Measurements from ENCODE around the gene C19orf73. TPM values are rescaled to one million over a fixed set of nuclear protein-coding genes. Genes with fewer than 3 reads are reported as not detected.
"Not testable (repeated sequence)": the region's sequence is repeated elsewhere in the genome, so short reads cannot be mapped to it uniquely, and the experiment has no call there.

Gene C19orf73
- total and polyA plus RNA-seq, 8 donors: 1.4 to 9.8 (median 1.8) TPM

DNA sequence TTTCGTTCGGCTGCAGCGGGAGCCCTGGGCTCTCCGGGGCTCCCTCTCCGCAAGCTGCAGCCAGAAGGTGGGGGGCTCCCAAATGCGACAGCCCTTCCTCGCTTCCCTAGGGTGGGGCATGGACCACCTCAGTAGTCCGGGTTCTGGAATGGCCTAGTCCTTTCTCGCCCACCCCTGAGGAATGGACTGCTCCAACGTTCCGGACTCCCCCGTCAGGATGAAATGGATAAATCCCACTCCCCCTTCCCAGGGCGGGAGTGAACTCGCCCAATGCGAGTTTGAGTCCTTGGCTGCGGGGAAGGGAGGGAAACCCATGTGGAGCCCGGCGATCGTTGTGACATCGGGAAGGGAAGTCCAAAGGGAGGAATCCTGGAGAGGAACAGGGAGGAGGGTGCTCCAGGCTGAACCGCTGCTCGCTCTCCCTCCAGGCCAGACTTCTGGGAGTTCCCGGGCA, 30.7 kb upstream of the C19orf73 start:
- ATAC-seq: peak; percentile 34 to 63 (median 57)
- DNase-seq: peak in 4 of 6 donors; percentile 69 to 84 (median 76)
- H3K27ac ChIP-seq: peak overlapping the region; percentile 60 to 80 (median 73)
- no peaks in the 10 kb centered on the region for H3K27me3 ChIP-seq
- H3K4me1 ChIP-seq: peaks cover 6 to 11% (median 7%) of the 10 kb centered on the region in 3 donors
- TF ChIP-seq, protein P1, sequence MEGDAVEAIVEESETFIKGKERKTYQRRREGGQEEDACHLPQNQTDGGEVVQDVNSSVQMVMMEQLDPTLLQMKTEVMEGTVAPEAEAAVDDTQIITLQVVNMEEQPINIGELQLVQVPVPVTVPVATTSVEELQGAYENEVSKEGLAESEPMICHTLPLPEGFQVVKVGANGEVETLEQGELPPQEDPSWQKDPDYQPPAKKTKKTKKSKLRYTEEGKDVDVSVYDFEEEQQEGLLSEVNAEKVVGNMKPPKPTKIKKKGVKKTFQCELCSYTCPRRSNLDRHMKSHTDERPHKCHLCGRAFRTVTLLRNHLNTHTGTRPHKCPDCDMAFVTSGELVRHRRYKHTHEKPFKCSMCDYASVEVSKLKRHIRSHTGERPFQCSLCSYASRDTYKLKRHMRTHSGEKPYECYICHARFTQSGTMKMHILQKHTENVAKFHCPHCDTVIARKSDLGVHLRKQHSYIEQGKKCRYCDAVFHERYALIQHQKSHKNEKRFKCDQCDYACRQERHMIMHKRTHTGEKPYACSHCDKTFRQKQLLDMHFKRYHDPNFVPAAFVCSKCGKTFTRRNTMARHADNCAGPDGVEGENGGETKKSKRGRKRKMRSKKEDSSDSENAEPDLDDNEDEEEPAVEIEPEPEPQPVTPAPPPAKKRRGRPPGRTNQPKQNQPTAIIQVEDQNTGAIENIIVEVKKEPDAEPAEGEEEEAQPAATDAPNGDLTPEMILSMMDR (IDR thresholded peaks at IDR 0.05): no peak
- intact Hi-C loops (cut with DNase I): no loop called here
- no peaks in the 10 kb centered on the region for H3K36me3 ChIP-seq
- H3K9me3 ChIP-seq: no peaks in the 10 kb centered on the region
- H3K4me3 ChIP-seq: peak overlapping the region; percentile 42 to 82 (median 56)
- WGBS, 2 donors: 0% methylated on average over 23 of the region's 23 CpGs
- no peak for FAIRE-seq

DNA sequence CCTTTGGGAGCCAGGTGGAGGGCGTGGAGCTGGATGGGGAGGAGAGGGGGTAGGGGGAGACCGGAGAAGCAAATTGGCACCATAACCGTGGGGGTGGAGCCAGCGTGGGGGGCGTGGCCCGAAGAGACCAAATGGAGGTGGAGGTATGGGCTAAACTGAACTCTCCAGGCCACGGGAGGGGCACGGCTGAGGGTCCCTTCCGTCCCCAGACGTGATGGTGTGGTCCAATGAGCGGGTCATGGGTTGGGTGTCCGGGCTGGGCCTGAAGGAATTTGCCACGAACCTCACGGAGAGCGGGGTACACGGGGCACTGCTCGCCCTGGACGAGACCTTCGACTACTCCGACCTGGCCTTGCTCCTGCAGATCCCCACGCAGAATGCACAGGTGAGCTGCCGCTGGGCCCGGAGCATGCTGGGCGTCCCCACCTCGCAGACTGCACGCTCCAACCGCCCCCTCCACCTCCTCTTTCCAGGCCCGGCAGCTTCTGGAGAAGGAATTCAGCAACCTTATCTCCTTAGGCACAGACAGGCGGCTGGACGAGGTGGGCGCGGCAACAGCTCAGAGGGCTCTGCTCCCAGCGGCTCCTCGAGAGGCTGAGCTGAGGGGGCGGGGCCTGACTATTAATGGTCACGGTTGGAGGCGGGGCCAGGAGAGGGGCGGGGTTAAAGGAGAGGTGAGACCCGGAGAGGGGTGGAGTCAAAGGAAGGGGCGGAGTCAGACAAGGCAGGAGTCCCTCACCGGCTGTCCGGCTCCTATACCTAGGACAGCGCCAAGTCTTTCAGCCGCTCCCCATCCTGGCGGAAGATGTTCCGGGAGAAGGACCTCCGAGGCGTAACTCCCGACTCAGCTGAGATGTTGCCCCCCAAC, 30.1 kb upstream of the C19orf73 start:
- Histone ChIP-seq H3K36me3 (no peaks in the 10 kb centered on the region), H3K27ac (peak overlapping the region; percentile 60 to 80 (median 73)), H3K4me1 (peaks cover 6 to 11% (median 7%) of the 10 kb centered on the region in 3 donors), H3K4me3 (peak overlapping the region; percentile 42 to 82 (median 56)), H3K27me3 (no peaks in the 10 kb centered on the region), H3K9me3 (no peaks in the 10 kb centered on the region)
- WGBS, 2 donors: 2 to 4% methylated on average over 43 to 49 of the region's 49 CpGs
- FAIRE-seq (no peak), ATAC-seq (peak; percentile 74 to 84 (median 78)), DNase-seq (peak; percentile 99 to 100 (median 99))
- intact Hi-C loops (cut with DNase I): no loop called here
- TF ChIP-seq, protein P1 (IDR thresholded peaks at IDR 0.05): no peak

DNA sequence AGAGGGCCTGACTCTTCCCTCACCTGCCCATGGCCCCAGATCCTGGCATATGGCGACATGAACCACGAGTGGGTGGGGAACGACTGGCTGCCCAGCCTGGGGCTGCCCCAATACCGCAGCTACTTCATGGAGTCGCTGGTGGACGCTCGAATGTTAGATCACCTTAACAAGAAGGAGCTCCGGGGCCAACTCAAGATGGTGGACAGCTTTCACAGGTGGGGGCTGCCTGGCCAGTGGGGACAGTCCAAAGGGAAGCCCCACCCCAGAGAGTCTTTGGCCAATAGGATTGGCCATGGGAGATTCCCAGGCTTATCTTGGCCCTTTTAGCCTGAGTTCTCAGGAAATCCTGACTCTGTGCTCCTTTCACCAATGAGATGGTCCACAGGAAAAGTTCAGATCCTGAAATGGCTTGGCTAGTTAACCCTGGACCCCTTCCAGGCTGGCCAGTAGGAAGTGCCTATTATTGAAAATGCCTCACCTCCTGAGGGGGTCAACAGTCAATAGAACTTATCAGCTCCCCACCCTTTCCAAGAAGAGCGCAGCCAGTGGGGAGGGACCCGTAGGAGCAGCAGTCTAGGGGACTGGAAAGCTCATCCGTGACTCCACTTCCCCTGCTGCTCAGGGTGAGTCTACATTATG, 29.2 kb upstream of the C19orf73 start:
- peaks cover 6 to 11% (median 7%) of the 10 kb centered on the region in 3 donors for H3K4me1 ChIP-seq
- H3K27ac ChIP-seq: peak overlapping the region in 1 of 4 donors; percentile 68
- H3K9me3 ChIP-seq: no peaks in the 10 kb centered on the region
- intact Hi-C loops (cut with DNase I): no loop called here
- ATAC-seq (no peak), FAIRE-seq (no peak), DNase-seq (no peak)
- TF ChIP-seq, protein P1 (IDR thresholded peaks at IDR 0.05): no peak
- H3K36me3 ChIP-seq: no peaks in the 10 kb centered on the region
- no peaks in the 10 kb centered on the region for H3K27me3 ChIP-seq
- 74 to 87% methylated on average over 11 of the region's 11 CpGs for WGBS, 2 donors
- H3K4me3 ChIP-seq: peak overlapping the region in 1 of 4 donors; percentile 56

DNA sequence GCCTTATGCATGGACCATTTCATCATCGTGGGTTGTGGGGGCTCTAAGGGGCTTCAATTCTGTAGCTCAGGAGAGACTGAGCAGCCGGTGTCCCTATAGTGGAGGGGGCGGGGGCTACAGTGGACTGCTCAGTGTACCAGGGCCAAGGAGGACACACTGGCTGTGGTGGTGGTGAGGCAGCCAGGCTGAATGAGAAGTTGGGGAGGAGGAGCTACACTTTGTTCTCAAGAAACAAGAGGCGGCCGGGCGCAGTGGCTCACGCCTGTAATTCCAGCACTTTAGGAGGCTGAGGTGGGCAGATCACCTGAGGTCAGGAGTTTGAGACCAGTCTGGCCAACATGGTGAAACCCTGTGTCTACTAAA, 27.4 kb upstream of the C19orf73 start:
- WGBS, 2 donors: 37 to 44% methylated on average over 7 of the region's 7 CpGs
- H3K27me3 ChIP-seq; intact Hi-C loops (cut with DNase I); H3K4me1 ChIP-seq; FAIRE-seq; H3K36me3 ChIP-seq; DNase-seq; H3K27ac ChIP-seq; H3K4me3 ChIP-seq; H3K9me3 ChIP-seq; ATAC-seq: not testable (repeated sequence)

DNA sequence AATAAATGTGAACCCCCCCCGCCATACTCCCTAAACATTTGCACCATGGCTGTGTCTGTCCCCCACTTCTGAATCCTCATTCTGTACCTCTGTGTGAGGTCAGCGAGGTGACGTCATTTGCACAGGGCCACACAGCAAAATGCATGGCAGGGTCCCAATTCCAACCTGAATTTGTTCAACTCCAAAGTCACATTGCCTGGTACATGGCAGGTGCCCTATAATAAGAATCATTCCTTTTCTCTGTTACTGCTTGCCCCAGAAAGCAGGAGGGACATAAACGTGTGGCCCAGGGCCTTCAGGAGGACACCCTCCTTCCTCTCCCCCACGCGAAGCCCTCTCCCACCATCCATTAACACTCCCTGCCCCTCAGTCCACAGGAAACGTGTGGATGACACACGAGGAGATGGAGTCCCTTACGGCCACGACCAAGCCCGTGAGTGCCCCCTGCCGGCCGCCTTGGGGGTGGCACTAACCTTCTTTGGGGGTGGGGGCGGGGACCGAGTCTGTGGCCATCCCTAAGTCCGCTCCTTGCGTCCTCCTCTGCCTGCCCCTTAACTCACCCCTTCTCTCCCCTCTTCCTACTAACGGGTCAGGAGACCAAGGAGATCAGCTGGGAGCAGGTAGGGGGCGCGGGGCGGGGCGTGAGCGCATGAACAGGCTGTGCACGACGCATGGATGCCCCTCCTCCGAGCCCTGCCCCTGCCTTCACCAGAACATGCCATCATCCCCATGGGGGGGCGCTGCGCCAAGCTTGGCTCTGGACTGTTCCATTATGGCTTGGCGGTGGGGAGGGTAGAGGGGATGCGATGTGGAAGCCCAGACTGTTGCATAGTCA, 26.8 kb upstream of the C19orf73 start:
- FAIRE-seq (no peak), ATAC-seq (peak in 3 of 4 donors; percentile 13 to 18 (median 13)), DNase-seq (peak; percentile 52 to 96 (median 83))
- TF ChIP-seq, protein P1 (IDR thresholded peaks at IDR 0.05): peak; percentile 66 to 83 (median 80)
- intact Hi-C loops (cut with DNase I): no loop called here
- H3K27me3 ChIP-seq: no peaks in the 10 kb centered on the region
- H3K4me3 ChIP-seq: no peak overlapping the region
- 8 to 9% methylated on average over 30 of the region's 30 CpGs for WGBS, 2 donors
- peaks cover 0 to 7% (median under 1%) of the 10 kb centered on the region in 3 donors for H3K4me1 ChIP-seq
- no peaks in the 10 kb centered on the region for H3K36me3 ChIP-seq
- H3K9me3 ChIP-seq: no peaks in the 10 kb centered on the region
- no peak overlapping the region for H3K27ac ChIP-seq

All from pancreas (tissue), 10 donors.